ENCODE data around the gene MYL5. TPM values are rescaled to one million over a fixed set of nuclear protein-coding genes. Genes with fewer than 3 reads are reported as not detected.

The MYL5 gene
- total and polyA plus RNA-seq, 2 of the 13 experiments (the other 11 are each of a cell fraction or from before 2014, with no cell fraction given): 6.5 to 16.0 TPM

DNA sequence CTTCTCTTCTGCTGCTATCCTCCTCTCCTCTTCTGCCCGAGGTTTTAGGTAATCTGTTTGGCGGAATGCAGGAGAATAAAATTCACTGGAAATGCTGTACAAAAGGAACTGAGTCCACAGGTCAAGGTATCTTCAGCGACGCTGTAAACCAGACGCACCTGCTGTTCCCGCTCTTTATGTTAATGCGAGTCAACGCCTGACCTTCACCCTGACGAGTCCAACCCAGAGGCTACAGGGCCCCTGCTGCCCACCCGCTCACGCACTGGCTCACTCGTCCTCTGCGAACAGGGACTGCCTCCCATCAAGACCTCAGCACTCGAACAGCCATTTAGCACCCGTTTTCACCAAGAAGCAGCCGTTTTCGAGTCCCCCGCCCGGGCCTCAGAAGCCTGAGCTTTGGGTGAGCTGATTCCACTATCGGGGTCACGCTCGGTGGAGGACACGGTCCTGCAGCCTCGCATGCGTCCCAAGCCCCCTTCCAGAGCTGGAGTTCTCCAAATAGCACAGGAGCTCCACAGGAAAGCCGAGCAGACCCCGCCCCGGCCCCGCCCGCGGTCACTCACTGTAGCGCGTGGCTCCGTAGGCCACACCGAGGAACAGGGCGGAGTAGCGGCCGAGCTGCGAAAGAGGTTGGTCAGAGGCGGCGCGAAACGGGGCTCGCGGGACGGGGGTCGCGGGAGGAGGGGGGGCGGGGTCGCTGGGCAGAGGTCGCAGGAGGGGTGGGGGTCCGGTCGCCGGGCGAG, 822 bp upstream of the MYL5 start (continued):
- TF ChIP-seq, protein P1, sequence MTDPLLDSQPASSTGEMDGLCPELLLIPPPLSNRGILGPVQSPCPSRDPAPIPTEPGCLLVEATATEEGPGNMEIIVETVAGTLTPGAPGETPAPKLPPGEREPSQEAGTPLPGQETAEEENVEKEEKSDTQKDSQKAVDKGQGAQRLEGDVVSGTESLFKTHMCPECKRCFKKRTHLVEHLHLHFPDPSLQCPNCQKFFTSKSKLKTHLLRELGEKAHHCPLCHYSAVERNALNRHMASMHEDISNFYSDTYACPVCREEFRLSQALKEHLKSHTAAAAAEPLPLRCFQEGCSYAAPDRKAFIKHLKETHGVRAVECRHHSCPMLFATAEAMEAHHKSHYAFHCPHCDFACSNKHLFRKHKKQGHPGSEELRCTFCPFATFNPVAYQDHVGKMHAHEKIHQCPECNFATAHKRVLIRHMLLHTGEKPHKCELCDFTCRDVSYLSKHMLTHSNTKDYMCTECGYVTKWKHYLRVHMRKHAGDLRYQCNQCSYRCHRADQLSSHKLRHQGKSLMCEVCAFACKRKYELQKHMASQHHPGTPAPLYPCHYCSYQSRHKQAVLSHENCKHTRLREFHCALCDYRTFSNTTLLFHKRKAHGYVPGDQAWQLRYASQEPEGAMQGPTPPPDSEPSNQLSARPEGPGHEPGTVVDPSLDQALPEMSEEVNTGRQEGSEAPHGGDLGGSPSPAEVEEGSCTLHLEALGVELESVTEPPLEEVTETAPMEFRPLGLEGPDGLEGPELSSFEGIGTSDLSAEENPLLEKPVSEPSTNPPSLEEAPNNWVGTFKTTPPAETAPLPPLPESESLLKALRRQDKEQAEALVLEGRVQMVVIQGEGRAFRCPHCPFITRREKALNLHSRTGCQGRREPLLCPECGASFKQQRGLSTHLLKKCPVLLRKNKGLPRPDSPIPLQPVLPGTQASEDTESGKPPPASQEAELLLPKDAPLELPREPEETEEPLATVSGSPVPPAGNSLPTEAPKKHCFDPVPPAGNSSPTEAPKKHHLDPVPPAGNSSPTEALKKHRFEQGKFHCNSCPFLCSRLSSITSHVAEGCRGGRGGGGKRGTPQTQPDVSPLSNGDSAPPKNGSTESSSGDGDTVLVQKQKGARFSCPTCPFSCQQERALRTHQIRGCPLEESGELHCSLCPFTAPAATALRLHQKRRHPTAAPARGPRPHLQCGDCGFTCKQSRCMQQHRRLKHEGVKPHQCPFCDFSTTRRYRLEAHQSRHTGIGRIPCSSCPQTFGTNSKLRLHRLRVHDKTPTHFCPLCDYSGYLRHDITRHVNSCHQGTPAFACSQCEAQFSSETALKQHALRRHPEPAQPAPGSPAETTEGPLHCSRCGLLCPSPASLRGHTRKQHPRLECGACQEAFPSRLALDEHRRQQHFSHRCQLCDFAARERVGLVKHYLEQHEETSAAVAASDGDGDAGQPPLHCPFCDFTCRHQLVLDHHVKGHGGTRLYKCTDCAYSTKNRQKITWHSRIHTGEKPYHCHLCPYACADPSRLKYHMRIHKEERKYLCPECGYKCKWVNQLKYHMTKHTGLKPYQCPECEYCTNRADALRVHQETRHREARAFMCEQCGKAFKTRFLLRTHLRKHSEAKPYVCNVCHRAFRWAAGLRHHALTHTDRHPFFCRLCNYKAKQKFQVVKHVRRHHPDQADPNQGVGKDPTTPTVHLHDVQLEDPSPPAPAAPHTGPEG (CRISPR knock-in tag; IDR thresholded peaks at IDR 0.05): 0 out of 2 replicates have a peak, but pooled peaks have one; percentile 5
- TF ChIP-seq ZNF883 (CRISPR knock-in tag; IDR thresholded peaks at IDR 0.05; ENCODE audit: not compliant biosample characterization) (peak; percentile 44), ZNF790 (CRISPR knock-in tag; IDR thresholded peaks at IDR 0.05; ENCODE audit: borderline replicate concordance) (peak; percentile 7; the same call in 1 of the 2 replicates), SPEN (CRISPR knock-in tag; IDR thresholded peaks at IDR 0.05; ENCODE audit: low read depth) (no peak), ZFX (CRISPR knock-in tag; IDR thresholded peaks at IDR 0.05; ENCODE audit: low read depth) (peak; percentile 15; the same call in 1 of the 2 replicates), ZNF326 (CRISPR knock-in tag; IDR thresholded peaks at IDR 0.05; ENCODE audit: borderline replicate concordance) (no peak), SALL1 (CRISPR knock-in tag; IDR thresholded peaks at IDR 0.05) (0 out of 2 replicates have a peak, but pooled peaks have one; percentile 33), MYC (CRISPR knock-in tag; IDR thresholded peaks at IDR 0.05; ENCODE audit: borderline replicate concordance) (peak; percentile 7), ZNF788 (CRISPR knock-in tag; IDR thresholded peaks at IDR 0.05; ENCODE audit: borderline replicate concordance) (no peak), ARNT2 (CRISPR knock-in tag; IDR thresholded peaks at IDR 0.05; ENCODE audit: low read depth) (no peak), TBX2 (CRISPR knock-in tag; IDR thresholded peaks at IDR 0.05; ENCODE audit: borderline replicate concordance) (peak; percentile 39; the same call in 1 of the 2 replicates), SMAD3 (CRISPR knock-in tag; IDR thresholded peaks at IDR 0.05) (no peak), FOXC1 (CRISPR knock-in tag; IDR thresholded peaks at IDR 0.05; ENCODE audit: borderline replicate concordance) (no peak), ZNF7 (CRISPR knock-in tag; IDR thresholded peaks at IDR 0.05) (no peak), ZNF263 (CRISPR knock-in tag; IDR thresholded peaks at IDR 0.05) (no peak), ZFP82 (CRISPR knock-in tag; IDR thresholded peaks at IDR 0.05; ENCODE audit: borderline replicate concordance) (no peak), TAF15 (IDR thresholded peaks at IDR 0.05; ENCODE audit: low read depth, low read length, poor library complexity, severe bottlenecking) (no peak), SRY (CRISPR knock-in tag; IDR thresholded peaks at IDR 0.05) (no peak; the same call in 1 of the 2 replicates)
- TF ChIP-seq, protein P2, sequence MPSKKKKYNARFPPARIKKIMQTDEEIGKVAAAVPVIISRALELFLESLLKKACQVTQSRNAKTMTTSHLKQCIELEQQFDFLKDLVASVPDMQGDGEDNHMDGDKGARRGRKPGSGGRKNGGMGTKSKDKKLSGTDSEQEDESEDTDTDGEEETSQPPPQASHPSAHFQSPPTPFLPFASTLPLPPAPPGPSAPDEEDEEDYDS (CRISPR knock-in tag; IDR thresholded peaks at IDR 0.05): no peak
- TF ChIP-seq, protein P3, sequence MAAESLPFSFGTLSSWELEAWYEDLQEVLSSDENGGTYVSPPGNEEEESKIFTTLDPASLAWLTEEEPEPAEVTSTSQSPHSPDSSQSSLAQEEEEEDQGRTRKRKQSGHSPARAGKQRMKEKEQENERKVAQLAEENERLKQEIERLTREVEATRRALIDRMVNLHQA (CRISPR knock-in tag; IDR thresholded peaks at IDR 0.05): no peak
- TF ChIP-seq, protein P4, sequence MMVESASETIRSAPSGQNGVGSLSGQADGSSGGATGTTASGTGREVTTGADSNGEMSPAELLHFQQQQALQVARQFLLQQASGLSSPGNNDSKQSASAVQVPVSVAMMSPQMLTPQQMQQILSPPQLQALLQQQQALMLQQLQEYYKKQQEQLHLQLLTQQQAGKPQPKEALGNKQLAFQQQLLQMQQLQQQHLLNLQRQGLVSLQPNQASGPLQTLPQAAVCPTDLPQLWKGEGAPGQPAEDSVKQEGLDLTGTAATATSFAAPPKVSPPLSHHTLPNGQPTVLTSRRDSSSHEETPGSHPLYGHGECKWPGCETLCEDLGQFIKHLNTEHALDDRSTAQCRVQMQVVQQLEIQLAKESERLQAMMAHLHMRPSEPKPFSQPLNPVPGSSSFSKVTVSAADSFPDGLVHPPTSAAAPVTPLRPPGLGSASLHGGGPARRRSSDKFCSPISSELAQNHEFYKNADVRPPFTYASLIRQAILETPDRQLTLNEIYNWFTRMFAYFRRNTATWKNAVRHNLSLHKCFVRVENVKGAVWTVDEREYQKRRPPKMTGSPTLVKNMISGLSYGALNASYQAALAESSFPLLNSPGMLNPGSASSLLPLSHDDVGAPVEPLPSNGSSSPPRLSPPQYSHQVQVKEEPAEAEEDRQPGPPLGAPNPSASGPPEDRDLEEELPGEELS (CRISPR knock-in tag; IDR thresholded peaks at IDR 0.05): 0 out of 2 replicates have a peak, but pooled peaks have one; percentile 13
